NCI-H2171 (cell line): ENCODE measurements around the gene CBFB.
"Not testable (repeated sequence)": the region's sequence is repeated elsewhere in the genome, so short reads cannot be mapped to it uniquely, and the experiment has no call there.

Experiments
- DNase-seq: peaks from one replicate; lab custom pipeline; 2025; lab: John Stamatoyannopoulos, UW

Gene CBFB

DNA sequence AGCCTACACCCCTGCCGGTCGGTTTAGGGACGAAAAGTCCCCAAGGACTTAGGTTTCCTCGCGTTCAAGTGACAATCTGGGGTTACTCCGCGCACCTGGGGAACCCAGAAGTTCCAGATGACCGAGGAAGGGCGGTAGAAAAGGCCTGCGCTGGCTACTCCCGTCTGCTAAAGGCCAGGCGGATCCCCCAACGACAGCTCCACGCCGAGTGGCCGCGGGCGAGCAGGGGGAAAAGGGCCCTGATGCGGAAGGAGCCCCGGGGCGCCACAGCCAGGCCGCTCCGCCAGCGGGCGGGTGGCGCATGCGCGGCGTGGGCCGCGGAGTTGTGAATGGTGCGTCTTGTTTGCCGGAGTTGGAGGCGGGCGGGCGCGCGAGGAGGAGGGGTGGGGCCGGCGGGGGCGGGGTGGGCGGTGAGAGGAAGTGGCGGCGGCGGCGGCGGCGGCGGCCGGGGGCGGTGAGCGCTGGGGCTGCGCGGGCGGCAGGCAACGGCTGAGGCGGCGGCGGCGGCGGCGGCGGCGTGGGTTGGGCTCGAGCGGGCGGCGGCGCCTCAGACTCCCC is at the start of gene CBFB:
TSS of gene CBFB (plus strand) at position 454 of the 558 bp plus-strand sequence. CDS start 259 bp downstream, outside the sequence.
- peak; percentile 86 for DNase-seq

DNA sequence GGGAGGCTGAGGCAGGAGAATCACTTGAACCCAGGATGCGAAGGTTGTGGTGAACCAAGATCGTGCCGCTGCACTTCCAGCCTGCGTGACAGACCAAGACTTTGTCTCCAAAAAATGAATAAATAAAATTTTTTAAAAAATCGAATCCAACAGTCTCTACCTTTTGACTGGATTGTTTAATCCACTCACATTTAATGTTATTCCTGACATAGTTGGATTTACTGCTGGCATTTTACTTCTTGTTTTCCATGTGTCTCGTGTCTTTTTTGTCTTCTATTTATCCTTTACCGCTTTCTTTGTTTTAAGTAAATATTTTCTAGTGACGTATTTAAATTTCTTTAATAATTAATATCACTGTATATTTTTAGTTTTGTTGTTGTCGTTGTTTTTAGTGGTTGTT is 45.9 kb upstream of the CBFB start:
- no peak for DNase-seq

DNA sequence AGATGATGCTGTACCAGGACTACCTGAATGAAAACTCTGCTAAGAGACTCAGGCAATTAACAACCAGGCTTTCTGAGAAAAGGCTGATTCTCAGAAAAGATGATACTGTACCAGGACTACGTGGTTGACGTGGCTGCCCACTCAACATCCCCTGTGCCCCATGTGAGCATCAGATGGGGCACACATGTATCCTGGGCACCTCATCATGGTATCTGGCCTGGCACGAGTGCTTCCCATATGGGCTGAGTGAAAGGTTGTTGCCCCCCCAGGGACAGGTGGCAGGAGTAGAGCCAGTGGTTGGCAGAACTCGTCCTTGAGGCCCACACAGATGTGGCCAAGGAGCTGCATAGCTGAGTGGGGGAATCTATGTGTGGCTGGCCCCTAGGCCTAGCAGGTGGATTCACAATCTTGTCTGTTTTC is 44.0 kb upstream of the CBFB start:
- DNase-seq, result no peak

DNA sequence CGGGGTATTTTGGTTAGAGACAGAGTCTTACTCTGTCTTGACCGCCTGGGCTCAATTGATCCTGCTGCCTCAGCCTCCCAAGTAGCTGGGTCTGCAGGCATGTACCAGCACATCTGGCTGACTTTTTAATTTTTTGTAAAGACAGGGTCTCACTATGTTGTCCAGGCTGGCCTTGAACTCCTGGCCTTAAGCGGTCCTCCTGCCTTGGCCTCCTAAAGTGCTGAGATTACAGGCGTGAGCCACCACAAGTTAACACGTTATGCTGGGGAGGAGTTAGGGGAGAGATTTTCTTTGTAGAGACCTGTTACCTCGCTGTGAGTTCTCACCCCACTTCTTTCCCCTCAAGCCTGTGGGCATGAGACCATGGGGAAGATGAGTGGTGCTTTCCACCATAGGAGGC is 42.4 kb upstream of the CBFB start:
- DNase-seq, result no peak

DNA sequence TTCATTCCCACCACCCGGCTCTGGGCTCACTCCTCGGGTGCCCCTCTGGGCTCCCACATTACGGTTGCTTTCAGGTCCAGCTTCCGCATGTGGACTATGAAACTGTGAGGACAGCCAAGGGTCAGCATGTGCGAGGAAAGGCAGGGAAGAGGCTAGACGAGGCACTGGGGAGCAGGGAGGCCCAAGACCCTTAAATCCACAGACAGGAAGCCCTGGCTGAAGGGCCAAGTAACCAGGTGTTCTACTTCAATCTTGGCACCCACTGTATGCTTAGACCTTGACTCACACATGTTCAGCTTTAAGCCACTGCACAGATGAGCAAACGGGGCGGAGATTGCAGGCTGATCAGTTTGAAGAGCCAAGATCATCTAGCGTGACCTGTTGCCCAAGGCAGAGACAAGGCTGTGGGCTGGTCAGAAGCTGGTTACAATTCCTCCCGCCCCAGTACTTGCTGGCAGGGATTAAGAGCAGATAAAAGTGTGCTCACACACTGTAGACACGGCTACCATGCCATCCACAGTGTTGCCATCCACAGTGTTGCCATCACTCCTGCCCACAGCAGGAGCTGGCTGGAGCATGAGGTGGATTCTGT is 40.7 kb upstream of the CBFB start, which contains the start of gene CES4A:
TSS of gene CES4A (plus strand) at position 393 of the 592 bp plus-strand sequence. CDS start at position 577, 184 bp downstream.
- DNase-seq, result no peak

DNA sequence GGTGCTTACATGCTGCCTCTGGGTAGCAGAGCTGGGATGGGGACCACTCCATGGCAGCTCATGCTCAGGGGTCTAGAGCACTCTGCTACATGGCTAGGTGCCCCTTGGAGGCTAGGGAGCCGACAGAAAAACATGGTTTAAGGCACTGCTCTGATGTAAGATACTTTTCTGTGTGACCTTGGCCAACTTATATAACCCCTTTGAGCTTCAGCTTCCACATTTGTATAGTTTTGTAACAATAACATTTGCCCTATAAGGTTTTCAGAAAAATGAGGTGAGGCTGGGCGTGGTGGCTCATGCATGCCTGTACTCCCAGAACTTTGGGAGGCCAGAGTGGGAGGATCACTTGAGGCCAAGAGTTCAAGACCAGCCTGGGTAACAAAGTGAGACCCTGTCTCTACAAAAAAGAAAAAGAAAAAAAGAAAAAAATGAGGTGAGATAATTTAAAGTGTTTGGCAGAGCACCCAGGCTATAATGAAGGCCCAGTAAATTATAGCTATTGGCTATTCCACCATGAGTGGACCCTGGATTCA is 37.3 kb upstream of the CBFB start:
- DNase-seq, result no peak

DNA sequence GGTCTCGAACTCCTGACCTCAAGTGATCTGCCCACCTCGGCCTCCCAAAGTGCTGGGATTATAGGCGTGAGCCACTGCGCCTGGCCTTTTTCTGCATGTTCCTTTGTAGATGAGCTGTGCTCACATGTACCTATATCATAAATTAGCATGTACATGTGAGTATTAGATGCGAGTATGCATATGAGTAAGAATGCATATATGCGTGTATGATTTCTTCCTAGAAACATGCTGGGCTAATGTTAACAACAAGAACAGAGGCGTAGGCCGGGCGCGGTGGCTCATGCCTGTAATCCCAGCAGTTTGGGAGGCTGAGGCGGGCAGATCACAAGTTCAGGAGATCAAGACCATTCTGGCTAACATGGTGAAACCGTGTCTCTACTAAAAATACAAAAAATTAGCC is 35.4 kb upstream of the CBFB start:
- DNase-seq, result not testable (repeated sequence)

DNA sequence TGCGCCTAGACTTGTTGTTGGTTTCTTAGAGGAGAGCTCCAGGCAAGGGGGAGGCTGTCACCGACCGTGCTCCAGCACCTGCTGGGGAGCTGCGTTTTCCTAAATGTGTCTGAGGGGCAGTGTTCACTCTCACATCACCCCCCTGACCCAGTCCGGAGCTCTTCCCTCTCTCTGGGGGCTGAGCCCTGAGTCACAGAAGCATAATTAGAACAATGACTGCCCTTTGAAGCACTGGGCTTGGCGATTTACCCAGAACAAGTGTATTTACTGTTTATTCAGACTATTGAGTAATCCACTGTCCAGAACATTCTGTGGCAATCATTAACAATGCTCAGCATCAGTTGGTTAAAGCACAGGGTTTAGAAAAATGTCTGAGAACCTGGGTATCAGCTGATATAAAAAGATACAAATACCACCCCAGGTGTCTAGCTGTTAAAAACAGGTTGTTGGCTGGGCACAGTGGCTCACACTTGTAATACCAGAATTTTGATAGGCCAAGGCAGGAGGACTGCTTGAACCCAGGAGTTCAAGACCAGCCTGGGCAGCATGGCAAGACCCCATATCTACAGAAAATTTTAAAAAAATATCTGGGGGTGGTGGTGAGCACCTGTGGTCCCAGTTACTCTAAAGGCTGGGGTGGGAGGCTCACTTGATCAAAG is 32.5 kb upstream of the CBFB start:
- DNase-seq, result no peak

DNA sequence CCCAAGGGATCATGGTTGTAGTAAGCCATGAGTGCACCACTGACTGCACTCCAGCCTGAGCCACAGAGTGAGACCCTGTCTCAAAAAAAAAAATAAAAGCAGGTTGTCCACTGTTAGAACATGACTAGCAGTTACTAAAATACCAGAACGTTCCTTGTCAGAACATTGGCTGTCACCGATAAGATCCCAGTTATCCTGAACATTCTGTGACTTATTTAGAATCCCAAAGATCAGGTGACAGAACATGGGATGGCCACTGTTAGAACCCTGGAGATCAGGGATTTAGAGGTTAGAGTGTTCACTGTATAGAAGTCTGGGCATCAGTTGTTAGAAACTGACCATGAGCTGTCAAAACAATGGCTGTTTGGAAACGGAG is 32.0 kb upstream of the CBFB start:
- no peak for DNase-seq

DNA sequence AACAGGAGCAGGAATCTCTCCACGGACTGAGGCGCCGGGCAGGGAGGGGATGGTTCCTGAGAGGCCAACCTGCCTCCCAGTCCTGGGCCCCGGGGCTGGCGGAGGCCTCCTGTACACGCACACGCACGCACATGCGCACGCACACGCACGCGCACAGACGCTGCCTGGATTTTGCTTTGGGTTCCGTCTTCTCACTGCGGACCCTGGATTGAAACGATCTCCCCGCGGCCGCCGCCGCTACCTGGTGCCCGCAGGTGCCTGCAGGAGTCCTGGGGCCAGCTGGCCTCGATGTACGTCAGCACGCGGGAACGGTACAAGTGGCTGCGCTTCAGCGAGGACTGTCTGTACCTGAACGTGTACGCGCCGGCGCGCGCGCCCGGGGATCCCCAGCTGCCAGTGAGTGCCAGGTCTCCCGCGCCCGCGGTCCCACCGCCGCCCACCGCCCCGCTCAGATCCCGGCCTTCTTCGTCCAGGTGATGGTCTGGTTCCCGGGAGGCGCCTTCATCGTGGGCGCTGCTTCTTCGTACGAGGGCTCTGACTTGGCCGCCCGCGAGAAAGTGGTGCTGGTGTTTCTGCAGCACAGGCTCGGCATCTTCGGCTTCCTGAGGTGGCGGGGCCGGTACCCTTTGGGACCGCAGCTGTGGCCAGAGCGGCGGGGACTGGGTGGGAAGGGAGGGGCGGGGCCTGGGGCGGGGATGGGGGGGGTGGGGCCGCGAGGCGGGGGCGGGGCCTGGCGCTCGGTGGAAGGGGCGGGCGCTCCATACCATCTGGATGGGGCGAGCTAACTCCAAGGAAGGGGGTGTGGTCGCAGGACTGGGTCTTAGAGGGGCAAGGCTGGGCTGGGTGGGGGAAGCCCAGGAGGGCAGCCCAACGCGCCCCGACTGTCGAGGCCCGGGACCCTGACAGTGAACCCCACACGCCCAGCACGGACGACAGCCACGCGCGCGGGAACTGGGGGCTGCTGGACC is 28.3 kb upstream of the CBFB start:
- peak; percentile 66 for DNase-seq

DNA sequence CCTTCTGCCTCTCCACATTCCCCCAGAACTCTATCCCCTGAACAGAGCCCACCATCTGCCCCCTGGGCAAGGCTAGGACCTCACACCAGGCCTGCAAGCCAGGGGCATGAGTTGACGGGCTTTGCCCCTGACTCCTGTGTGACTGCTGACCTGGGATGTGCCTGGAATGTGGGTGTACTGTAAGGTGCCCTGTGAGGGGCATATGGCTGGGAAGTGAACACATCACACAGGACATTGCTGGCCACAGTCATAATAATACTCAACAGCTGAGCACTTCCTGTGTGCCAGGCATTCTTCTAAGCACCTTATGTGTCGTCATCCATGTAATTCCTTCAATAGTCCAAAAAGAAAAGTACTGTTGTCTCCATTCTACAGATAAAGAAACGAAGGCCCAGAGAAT is 27.2 kb upstream of the CBFB start:
- no peak for DNase-seq

DNA sequence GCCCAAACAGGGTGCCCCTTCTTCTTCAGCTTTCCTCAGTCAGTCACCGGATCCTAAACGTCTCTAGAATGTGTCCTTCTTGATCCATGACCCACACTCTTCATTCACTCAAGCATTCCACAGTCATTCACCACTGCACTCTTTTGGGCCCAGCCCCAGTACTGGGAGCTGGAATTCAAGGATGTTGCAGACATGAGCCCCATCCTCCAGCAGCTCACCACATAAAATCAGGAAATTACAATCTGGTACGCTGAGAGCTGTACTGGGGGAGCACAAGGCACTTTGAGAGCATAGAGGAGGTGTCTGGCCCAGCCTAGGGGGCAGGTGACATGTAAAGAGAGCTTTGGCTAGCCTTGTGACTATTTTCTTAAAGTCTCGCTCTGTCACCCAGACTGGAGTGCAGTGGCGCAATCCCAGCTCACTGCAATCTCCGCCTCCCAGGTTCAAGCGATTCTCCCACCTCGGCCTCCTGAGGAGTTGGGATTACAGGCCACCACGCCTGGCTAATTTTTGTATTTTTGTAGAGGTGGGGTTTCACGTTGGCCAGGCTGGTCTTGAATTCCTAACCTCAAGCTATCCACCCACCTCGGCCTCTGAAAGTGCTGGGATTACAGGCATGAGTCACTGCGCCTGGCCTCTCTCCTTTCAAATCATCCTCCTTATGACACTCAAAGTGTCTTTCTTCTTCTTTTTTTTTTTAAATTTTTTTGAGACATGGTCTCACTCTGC is 21.9 kb upstream of the CBFB start:
- no peak for DNase-seq

DNA sequence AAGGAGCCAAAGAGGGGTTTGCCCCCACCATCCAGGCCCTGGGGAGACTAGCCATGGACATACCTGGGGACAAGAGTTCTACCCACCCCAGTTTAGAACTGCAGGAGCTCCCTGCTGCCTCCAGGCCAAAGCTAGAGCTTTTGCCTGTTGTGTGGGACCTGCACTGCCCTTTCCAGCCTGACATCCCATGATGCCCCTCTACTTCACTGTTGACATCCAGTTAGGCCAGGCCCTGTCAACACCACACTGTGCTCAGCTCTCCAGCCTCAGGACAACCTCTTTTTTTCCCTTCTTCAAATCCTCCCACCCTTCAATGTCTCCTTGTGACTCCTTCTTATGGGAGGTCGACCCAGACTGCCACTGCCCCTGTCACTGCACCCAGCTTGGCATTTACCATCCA is 19.8 kb upstream of the CBFB start:
- no peak for DNase-seq

DNA sequence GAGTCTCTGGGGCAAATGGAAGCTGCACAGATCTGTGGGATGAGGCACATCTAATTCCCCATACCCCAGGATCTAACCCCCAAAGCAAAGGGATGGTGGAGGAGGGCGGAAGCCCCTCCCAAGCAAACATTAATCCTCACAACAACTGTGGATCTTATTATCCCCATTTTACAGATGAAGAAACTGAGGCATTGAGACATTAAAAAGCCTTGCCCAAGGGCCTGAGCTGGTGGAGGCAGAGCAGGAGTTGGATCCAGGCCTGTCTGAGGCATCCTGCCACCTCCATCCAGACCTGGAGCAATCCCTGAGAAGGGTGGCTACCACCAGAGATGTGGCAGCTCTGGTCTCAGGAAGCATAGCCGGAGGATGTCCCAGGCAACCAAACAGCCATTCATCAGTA is 17.7 kb upstream of the CBFB start:
- DNase-seq, result no peak

DNA sequence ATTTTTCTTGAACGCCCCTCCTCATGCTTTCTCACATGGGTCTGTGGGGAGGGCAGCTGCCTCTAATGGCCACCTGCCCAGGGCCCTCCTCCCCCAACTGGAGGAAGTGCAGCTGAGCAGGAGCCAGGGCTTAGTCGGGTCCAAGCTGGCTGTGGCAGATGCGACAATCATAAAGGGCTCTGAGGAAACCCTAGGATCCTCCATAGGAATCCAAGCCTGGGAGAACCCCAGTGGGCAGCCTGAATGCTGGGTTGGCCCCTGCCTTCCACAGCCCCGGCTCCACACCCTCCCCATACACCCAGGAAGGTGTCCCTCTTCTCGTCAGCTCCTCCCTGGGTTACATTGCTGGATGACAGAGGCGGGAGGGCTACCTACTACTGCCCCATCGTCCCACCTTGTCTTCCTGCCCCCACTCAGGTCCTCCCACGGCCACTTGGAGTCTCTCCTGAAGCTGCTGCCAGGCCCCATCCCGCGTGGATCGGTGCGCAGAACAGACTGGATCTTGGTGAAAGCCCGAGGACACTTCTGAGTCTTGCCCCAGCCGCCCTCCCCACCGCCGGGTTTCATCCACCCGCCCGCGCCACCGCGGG is 15.6 kb upstream of the CBFB start:
- DNase-seq, result no peak

DNA sequence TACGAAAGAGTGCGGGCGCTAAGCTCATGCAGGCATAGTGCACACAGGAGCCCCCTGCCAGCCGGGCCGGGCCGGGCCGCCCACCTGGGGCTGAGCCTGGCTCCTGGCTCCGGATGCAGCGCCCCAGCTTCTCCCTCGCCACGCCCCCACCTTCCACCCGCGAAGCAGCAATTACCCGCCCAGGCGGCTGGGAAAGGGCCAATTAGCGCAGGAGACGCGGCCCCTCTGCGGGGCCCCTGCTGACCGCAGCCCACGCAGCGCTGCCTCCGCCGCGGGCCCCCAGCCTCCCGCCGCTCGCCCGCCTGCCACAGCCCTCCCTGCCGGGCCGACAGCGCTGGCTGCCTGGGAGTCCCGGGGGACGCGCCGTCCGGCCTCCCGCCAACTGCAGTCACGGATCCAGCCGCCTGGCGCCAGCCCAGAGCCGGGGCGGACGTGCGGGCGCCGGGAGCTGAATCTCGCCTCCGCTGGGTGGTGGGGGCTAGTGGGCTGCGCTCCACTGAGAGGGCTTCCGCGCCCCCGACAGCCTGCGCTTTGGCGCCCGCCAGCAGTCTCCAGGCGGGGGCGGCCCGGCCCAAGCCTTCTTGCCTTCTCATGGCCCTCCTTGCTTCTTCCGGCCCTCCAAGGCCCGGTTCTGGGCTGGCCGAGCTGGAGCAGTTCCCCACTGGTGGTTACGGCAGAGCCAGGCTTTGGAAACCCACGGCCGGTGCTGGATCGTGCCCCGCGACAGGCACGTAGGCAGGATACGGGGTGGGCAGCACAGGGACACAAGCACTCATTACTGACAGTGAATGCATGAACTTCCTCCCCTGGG is 14.9 kb upstream of the CBFB start:
- peak; percentile 74 for DNase-seq

DNA sequence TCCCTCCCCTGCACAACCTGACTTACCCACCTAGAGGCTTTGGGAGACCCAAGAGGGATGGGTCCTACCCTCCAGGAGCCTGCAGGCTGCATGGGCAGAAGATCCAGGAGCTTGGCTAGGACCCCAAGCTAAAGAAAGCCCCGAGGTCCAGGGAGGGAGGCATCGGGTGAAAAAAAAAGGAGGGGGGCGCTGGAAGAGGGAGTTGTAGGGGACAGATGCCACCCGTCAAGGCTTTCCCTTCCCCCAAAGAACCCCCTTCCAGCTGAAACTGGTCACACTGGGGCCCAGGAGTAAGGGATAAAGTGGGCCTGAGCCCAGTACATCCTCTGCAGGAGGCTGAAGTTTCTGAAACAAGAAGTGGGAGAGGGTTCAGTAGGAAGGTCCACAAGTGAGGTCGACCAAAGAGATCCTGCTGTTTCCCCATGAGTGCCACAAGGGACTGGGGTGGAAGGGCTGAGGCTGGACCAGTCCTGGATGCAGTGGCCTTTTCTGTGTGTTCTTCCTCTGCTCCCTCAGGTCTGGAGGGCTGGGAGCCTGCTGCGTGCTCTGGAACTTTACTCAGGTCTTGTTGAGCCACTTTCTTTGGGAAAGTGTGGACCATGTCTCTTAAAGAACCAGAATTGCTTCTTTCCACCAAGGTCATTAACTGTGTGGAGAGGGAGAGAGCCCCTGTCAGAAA is 14.2 kb upstream of the CBFB start:
- no peak for DNase-seq

DNA sequence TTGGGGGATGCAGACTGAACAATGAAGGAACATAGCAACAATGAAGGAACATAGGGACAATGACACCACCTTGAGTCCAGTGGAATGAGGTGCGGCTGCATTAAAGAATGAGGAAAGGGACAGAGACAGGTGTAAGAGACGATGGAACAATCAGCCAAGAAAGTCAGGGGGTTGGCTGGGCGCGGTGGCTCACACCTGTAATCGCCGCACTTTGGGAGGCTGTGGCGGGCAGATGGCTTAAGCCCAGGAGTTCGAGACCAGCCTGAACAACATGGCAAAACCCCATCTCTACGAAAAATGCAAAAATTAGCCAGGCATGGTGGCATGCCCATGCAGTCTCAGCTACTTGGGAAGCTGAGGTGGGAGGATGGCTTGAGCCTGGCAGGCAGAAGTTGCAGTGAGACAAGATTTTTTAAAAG is 13.6 kb upstream of the CBFB start:
- DNase-seq, result no peak

DNA sequence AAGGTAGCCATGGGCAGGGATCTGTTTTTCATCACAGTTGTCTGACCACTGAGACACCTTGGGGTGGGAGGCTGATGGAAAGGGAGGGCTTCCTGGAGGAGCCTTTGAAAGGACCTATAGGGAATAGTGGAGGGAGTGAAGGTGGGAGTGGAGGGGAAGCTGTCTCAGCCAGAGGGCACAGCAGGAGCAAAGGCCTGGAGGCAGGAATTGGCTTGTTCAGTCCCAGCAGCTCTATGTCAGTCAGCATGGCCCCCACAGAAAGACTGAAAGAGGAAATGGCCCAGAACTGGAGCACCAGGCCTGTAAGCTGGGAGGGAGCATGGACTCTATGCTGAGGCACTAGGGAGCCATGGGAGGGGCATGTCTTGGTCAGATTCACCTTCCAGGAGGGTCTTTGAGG is 12.8 kb upstream of the CBFB start:
- DNase-seq, result no peak
